GM12801 (cell line): ENCODE data around the gene C5orf47.

Experiments
- TF ChIP-seq, protein P1 (sequence below): IDR thresholded peaks from one replicate; pipeline ENCODE4 v1.5.1; 2011; ENCODE audit warnings: control low read depth; ENCODE audit not compliant: insufficient read length; ENCODE audit errors: extremely low read depth

Gene C5orf47, protein sequence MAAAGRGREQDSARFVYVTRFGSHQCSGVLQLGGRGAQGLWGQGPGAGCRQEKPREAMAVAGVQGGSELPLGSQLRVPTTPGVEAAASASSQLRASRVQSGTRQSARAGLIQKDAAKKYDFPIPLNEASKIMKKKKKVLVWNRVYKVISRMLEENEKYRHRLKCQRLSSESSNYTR

GRCh38 chr5:173988554-173989431 is at the start of gene C5orf47:
Gene C5orf47 (plus strand): TSS chr5:173989170. CDS start chr5:173989264, 94 bp downstream.
- TF ChIP-seq, protein P1, sequence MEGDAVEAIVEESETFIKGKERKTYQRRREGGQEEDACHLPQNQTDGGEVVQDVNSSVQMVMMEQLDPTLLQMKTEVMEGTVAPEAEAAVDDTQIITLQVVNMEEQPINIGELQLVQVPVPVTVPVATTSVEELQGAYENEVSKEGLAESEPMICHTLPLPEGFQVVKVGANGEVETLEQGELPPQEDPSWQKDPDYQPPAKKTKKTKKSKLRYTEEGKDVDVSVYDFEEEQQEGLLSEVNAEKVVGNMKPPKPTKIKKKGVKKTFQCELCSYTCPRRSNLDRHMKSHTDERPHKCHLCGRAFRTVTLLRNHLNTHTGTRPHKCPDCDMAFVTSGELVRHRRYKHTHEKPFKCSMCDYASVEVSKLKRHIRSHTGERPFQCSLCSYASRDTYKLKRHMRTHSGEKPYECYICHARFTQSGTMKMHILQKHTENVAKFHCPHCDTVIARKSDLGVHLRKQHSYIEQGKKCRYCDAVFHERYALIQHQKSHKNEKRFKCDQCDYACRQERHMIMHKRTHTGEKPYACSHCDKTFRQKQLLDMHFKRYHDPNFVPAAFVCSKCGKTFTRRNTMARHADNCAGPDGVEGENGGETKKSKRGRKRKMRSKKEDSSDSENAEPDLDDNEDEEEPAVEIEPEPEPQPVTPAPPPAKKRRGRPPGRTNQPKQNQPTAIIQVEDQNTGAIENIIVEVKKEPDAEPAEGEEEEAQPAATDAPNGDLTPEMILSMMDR, result no peak

DNA sequence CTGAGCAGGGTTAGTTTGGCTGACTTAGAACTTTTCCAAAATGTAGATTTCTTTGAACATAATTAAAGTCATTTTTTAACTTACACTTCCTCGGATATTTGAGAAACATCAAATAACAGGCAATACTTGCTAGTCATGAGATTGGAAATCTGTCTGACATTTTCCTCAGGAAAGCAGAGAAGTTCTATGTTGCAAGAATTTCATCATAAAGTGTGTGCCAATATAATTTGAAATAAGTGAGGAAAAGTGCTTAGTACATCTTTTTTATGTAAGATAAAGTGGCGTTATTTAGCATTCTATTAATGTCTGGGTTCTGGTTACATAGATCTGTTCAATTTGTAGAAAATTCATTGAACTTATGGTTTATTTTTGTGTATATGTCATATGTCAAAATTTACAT is 48.7 kb upstream of the C5orf47 start:
- TF ChIP-seq, protein P1, result no peak

DNA sequence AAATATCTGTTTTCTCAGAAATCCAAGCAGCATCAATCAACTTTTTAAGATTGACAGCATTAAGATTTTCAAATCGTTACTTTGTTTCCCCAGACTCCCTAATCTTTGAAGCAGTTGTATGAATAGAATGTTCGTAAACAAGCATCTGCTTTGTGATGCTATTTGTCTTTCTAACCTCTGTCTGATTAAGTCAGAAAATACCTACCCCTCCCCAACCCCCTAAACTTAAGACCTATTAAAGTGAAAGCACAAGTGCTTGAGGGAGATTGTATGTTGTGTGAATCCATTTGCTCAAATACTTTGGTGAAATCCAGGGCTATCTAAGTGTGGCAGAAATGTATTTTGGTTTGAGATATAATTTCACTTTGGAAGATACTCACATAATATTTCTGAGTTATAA is 47.9 kb upstream of the C5orf47 start:
- TF ChIP-seq, protein P1, result no peak

DNA sequence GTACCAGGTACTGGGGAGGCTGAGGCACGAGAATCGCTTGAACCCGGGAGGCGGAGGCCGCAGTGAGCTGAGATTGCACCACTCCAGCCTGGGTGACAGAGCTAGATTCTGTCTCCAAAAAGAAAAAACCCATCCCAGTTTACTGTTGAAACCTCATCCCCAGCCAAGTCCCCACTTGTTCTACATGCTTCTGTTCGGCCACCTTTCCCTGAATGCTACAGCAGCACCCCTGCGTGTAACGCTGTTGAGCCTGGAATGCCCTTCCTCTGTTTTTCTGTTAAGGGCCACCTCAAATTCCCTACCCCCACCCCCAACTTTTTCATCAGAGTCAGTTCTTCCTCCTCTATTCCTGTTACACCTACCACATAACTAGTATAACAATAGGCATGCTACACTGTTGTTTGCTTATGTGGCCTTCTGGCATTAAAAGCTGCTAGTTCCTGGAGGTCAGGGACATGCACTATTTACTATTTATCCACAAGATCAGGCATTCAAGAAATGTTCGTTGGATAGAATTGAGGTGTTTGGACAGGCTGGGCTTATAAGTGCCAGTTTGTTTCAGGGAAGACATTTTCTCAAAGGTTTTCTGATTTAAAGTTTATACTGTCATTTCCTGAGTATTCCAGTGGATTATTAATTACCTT is 47.1 kb upstream of the C5orf47 start:
- TF ChIP-seq, protein P1, result no peak

DNA sequence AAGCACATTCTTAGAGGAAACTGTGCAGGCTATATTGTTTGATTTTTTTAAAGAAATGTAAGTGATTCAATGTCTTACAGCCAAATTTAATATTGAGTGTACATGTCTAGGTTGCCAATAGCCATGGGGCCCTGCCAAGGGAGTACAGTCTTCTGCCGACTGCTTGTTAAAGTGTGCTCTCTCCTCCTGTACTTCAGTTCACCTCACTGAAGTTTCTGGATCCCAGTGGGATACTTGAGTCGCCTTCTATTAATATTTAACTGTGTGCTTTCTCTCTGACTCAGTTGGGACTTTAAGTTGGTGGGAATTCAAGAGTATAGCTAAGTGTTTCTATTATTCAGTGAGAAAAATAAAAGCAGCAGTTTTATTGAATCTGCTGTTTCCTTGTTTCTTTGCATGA is 44.5 kb upstream of the C5orf47 start:
- TF ChIP-seq, protein P1, result no peak

- TF ChIP-seq, protein P1, result no peak
These were observed 43.8 kb upstream of the C5orf47 start for GRCh38 chr5:173945160-173945559.

DNA sequence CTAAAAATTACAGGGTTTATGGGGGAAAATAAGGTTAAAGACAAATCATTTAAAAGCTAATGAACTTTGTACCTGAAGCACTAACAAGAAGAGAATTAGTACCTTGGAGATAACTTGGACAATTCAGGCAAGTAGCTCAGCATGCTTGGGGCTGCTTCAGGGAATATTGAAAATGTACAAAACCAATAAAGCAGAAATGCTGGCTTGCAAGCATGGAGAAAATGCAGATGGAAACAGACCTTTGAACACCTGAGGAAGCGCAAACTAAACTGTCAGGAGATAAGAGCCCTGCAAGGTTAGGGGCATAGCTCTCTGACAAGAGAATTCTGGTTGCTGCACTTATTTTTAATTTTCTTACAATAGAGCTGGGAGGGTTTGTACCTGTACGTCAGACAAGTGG is 42.6 kb upstream of the C5orf47 start:
- TF ChIP-seq, protein P1, result no peak
